Ovary (tissue), 3 donors: ENCODE results near the gene ADAMTS12.

Experiments
- CTCF ChIP-seq, 3 donors: fragments of 450-650 bp in 2 of 3; fragments of 200-600 bp in 1 of 3; IDR thresholded peaks; one replicate each; pipeline versions ENCODE4 v1.5.1 to v1.8.0; 2016 to 2022; ENCODE audit warnings: antibody characterized with exemption in 3 of 3, mild to moderate bottlenecking in 1 of 3
- EP300 ChIP-seq: sonication (generic); formaldehyde crosslinking; IDR thresholded peaks from one replicate; pipeline ENCODE4 v1.6.1; 2017; ENCODE audit warnings: antibody characterized with exemption
- POLR2A ChIP-seq: fragments of 450-650 bp; IDR thresholded peaks from one replicate; pipeline ENCODE4 v1.6.1; 2017; ENCODE audit warnings: antibody characterized with exemption, mild to moderate bottlenecking, moderate library complexity
- donor health status: DM: no; HTN: no; CAD: no.

- no peak for TF ChIP-seq CTCF (IDR thresholded peaks at IDR 0.05)
- TF ChIP-seq EP300 = no peak
- TF ChIP-seq POLR2A = no peak
These were observed 5.5 kb downstream of the ADAMTS12 start for GRCh38 chr5:33886283-33886682.
